IPS-18a (cell line): ENCODE measurements around the gene GGN.
A peak's percentile ranks its signal among the peaks of the same experiment; 100 is the strongest.
"Not testable (repeated sequence)": the region's sequence is repeated elsewhere in the genome, so short reads cannot be mapped to it uniquely, and the experiment has no call there.

ENCODE experiments used
- H3K27ac ChIP-seq: one replicate; pipeline ENCODE4 v1.5.1; 2013; ENCODE audit warnings: low read length
- H3K27me3 ChIP-seq: one replicate; pipeline ENCODE4 v1.6.1; 2013; ENCODE audit warnings: mild to moderate bottlenecking, low read length; ENCODE audit not compliant: control insufficient read depth, insufficient read depth
- H3K36me3 ChIP-seq: one replicate; pipeline ENCODE4 v1.6.1; 2013; ENCODE audit warnings: low read depth, low read length; ENCODE audit not compliant: control insufficient read depth
- H3K4me1 ChIP-seq: one replicate; pipeline ENCODE4 v1.6.1; 2013; ENCODE audit warnings: low read depth, low read length; ENCODE audit not compliant: control insufficient read depth
- H3K4me3 ChIP-seq: one replicate; pipeline ENCODE4 v1.5.1; 2013; ENCODE audit warnings: low read length
- H3K9ac ChIP-seq: one replicate; pipeline ENCODE4 v1.6.1; 2013; ENCODE audit warnings: mild to moderate bottlenecking, low read length, moderate library complexity
- H3K9me3 ChIP-seq: one replicate; pipeline ENCODE4 v1.6.1; 2013; ENCODE audit warnings: low read depth, low read length; ENCODE audit not compliant: control insufficient read depth

GGN gene

GRCh38 chr19:38355728-38356725, 31.8 kb downstream of the GGN start:
- H3K27me3 ChIP-seq = peaks cover 31% of the 10 kb centered on the region
- no peaks in the 10 kb centered on the region for H3K36me3 ChIP-seq
- H3K27ac ChIP-seq = no peak overlapping the region
- no peaks in the 10 kb centered on the region for H3K4me1 ChIP-seq
- no peak overlapping the region for H3K4me3 ChIP-seq
- no peak overlapping the region for H3K9ac ChIP-seq
- no peaks in the 10 kb centered on the region for H3K9me3 ChIP-seq

GRCh38 chr19:38352611-38353010, 35.2 kb downstream of the GGN start:
- Histone ChIP-seq H3K9ac (no peak overlapping the region), H3K4me3 (no peak overlapping the region), H3K4me1 (no peaks in the 10 kb centered on the region), H3K27ac (no peak overlapping the region), H3K27me3 (no peaks in the 10 kb centered on the region), H3K36me3 (no peaks in the 10 kb centered on the region), H3K9me3 (no peaks in the 10 kb centered on the region)

- H3K27me3 ChIP-seq = no peaks in the 10 kb centered on the region
- no peak overlapping the region for H3K27ac ChIP-seq
- no peak overlapping the region for H3K9ac ChIP-seq
- no peaks in the 10 kb centered on the region for H3K36me3 ChIP-seq
- H3K9me3 ChIP-seq = no peaks in the 10 kb centered on the region
- H3K4me1 ChIP-seq = no peaks in the 10 kb centered on the region
- H3K4me3 ChIP-seq = no peak overlapping the region
These were observed 35.9 kb downstream of the GGN start for GRCh38 chr19:38351865-38352395.

- H3K9ac ChIP-seq = no peak overlapping the region
- H3K4me3 ChIP-seq = no peak overlapping the region
- no peaks in the 10 kb centered on the region for H3K27me3 ChIP-seq
- no peaks in the 10 kb centered on the region for H3K4me1 ChIP-seq
- H3K27ac ChIP-seq = no peak overlapping the region
- no peaks in the 10 kb centered on the region for H3K36me3 ChIP-seq
- H3K9me3 ChIP-seq = no peaks in the 10 kb centered on the region
These were observed 37.0 kb downstream of the GGN start for GRCh38 chr19:38350883-38351282.

- H3K4me1 ChIP-seq = no peaks in the 10 kb centered on the region
- no peaks in the 10 kb centered on the region for H3K27me3 ChIP-seq
- no peak overlapping the region for H3K27ac ChIP-seq
- H3K9ac ChIP-seq = no peak overlapping the region
- H3K36me3 ChIP-seq = no peaks in the 10 kb centered on the region
- H3K9me3 ChIP-seq = no peaks in the 10 kb centered on the region
- no peak overlapping the region for H3K4me3 ChIP-seq
These were observed 41.0 kb downstream of the GGN start for GRCh38 chr19:38346837-38347236.

GRCh38 chr19:38340927-38341326, 46.9 kb downstream of the GGN start:
- Histone ChIP-seq H3K9ac (no peak overlapping the region), H3K9me3 (no peaks in the 10 kb centered on the region), H3K4me3 (no peak overlapping the region), H3K4me1 (peaks cover 5% of the 10 kb centered on the region), H3K27ac (no peak overlapping the region), H3K36me3 (no peaks in the 10 kb centered on the region), H3K27me3 (no peaks in the 10 kb centered on the region)

GRCh38 chr19:38339011-38339410, 48.8 kb downstream of the GGN start:
- H3K27me3 ChIP-seq, H3K36me3 ChIP-seq, H3K27ac ChIP-seq, H3K9ac ChIP-seq, H3K9me3 ChIP-seq, H3K4me3 ChIP-seq, H3K4me1 ChIP-seq: not testable (repeated sequence)

GRCh38 chr19:38337360-38337653, 50.5 kb downstream of the GGN start:
- H3K27ac ChIP-seq = no peak overlapping the region
- peaks cover 5% of the 10 kb centered on the region for H3K4me1 ChIP-seq
- no peaks in the 10 kb centered on the region for H3K36me3 ChIP-seq

GRCh38 chr19:38336638-38337359, 51.0 kb downstream of the GGN start:
- Histone ChIP-seq H3K4me3 (peak overlapping the region; percentile 97), H3K36me3 (no peaks in the 10 kb centered on the region), H3K27ac (no peak overlapping the region), H3K9ac (peak overlapping the region; percentile 61), H3K27me3 (no peaks in the 10 kb centered on the region), H3K9me3 (no peaks in the 10 kb centered on the region), H3K4me1 (peaks cover 5% of the 10 kb centered on the region)

More at GRCh38 chr19:38337360-38337653, 50.5 kb downstream of the GGN start:
- H3K9me3 ChIP-seq = no peaks in the 10 kb centered on the region
- no peaks in the 10 kb centered on the region for H3K27me3 ChIP-seq
- peak overlapping the region; percentile 97 for H3K4me3 ChIP-seq
- H3K9ac ChIP-seq = no peak overlapping the region

- no peaks in the 10 kb centered on the region for H3K36me3 ChIP-seq
- H3K4me1 ChIP-seq = peaks cover 5% of the 10 kb centered on the region
- H3K9me3 ChIP-seq = no peaks in the 10 kb centered on the region
- peak overlapping the region; percentile 61 for H3K9ac ChIP-seq
- H3K4me3 ChIP-seq = peak overlapping the region; percentile 97
- no peaks in the 10 kb centered on the region for H3K27me3 ChIP-seq
- H3K27ac ChIP-seq = no peak overlapping the region
These were observed 51.7 kb downstream of the GGN start for GRCh38 chr19:38335949-38336637.
